HL-60 (cell line): ENCODE measurements around the gene FRMD5.

ENCODE experiments used
- DNase-seq, 2 experiments: peaks; one replicate each; pipeline ENCODE4 v3.0.0-alpha.2; 2010 to 2020; ENCODE audit warnings: low read depth in 1 of 2, low spot score in 1 of 2
- H3K27ac ChIP-seq: fragments of 250-450 bp; sonication (Bioruptor Pico); replicated peaks from 2 replicates; pipeline ENCODE4 v1.5.1; 2020; ENCODE audit warnings: mild to moderate bottlenecking, moderate library complexity
- H3K27me3 ChIP-seq: fragments of 250-450 bp; sonication (Bioruptor Pico); 2 replicates; pipeline ENCODE4 v1.5.1; 2021; ENCODE audit warnings: mild to moderate bottlenecking, moderate library complexity; ENCODE audit not compliant: insufficient read depth, poor library complexity, severe bottlenecking
- H3K4me3 ChIP-seq: replicated peaks from 2 replicates; pipeline ENCODE4 v1.5.1; 2011; ENCODE audit warnings: mild to moderate bottlenecking, control low read depth, low read length; ENCODE audit not compliant: insufficient read depth
- CTCF ChIP-seq: IDR thresholded peaks from one replicate; pipeline ENCODE4 v1.5.1; 2011; ENCODE audit warnings: low read length, control low read depth, inconsistent platforms; ENCODE audit not compliant: insufficient read depth
- GABPA ChIP-seq: IDR thresholded peaks from 2 replicates; pipeline ENCODE4 v1.6.1; 2012; ENCODE audit warnings: low read depth
- POLR2AphosphoS5 ChIP-seq: IDR thresholded peaks from 2 replicates; pipeline ENCODE4 v1.6.1; 2012; ENCODE audit warnings: low read depth
- REST ChIP-seq: IDR thresholded peaks from 2 replicates; pipeline ENCODE4 v1.6.1; 2012; ENCODE audit warnings: low read depth; ENCODE audit not compliant: insufficient replicate concordance
- SPI1 ChIP-seq: IDR thresholded peaks from 2 replicates; pipeline ENCODE4 v1.6.1; 2012; ENCODE audit warnings: low read depth, mild to moderate bottlenecking, borderline replicate concordance

The FRMD5 gene

GRCh38 chr15:43899928-43900327 lies 295.1 kb downstream of the FRMD5 start:
- no peak for DNase-seq
- no peak for TF ChIP-seq POLR2AphosphoS5
- TF ChIP-seq CTCF, result no peak
- TF ChIP-seq REST, result no peak
- no peak for TF ChIP-seq GABPA
- TF ChIP-seq SPI1, result no peak
- Histone ChIP-seq H3K4me3 (no peak overlapping the region), H3K27me3 (no peaks in the 10 kb centered on the region), H3K27ac (no peak overlapping the region)

GRCh38 chr15:43898891-43899290 lies 296.2 kb downstream of the FRMD5 start:
- no peak for DNase-seq
- TF ChIP-seq POLR2AphosphoS5 (no peak), SPI1 (no peak), REST (no peak), GABPA (no peak), CTCF (no peak)
- no peak overlapping the region for H3K27ac ChIP-seq

GRCh38 chr15:43896543-43896942 lies 298.5 kb downstream of the FRMD5 start:
- TF ChIP-seq CTCF, result no peak
- no peak for TF ChIP-seq POLR2AphosphoS5
- TF ChIP-seq GABPA, result no peak
- TF ChIP-seq SPI1, result no peak
- TF ChIP-seq REST, result no peak
- no peak for DNase-seq
- Histone ChIP-seq H3K4me3 (no peak overlapping the region), H3K27me3 (no peaks in the 10 kb centered on the region), H3K27ac (no peak overlapping the region)

More at GRCh38 chr15:43898891-43899290, 296.2 kb downstream of the FRMD5 start:
- H3K27me3 ChIP-seq, result no peaks in the 10 kb centered on the region
- no peak overlapping the region for H3K4me3 ChIP-seq
